GM12878 (cell line): Measurements from ENCODE around the gene GRB10. TPM values are rescaled to one million over a fixed set of nuclear protein-coding genes. Genes with fewer than 3 reads are reported as not detected.

Source experiments
- ATAC-seq: fragments of 200-7000 bp; cut with Tn5 transposase; 3 replicates; pipeline ENCODE4 v1.9.1; 2020; ENCODE audit warnings: mild to moderate bottlenecking, moderate library complexity
- BruUV-seq: library from RNA; stranded (reverse); fragments of 400-500 nt; replicated peaks from 2 replicates; lab custom pipeline; 2021; lab: Mats Ljungman, UMichigan
- CTCF ChIA-PET: fragments of 300-600 bp; sonication (Branson Sonifier 250); formaldehyde crosslinking; extraction: SDS; loops from one replicate; lab custom pipeline; 2021; ENCODE audit warnings: inconsistent platforms; lab: Yijun Ruan, JAX
- POLR2A ChIA-PET: fragments of 350-600 bp; formaldehyde crosslinking; extraction: SDS; loops from one replicate; lab custom pipeline; 2021; ENCODE audit warnings: inconsistent platforms; lab: Charles Lee
- RAD21 ChIA-PET: fragments of 300-600 bp; sonication (Branson Sonifier 250); formaldehyde crosslinking; loops from one replicate; lab custom pipeline; 2023; ENCODE audit warnings: antibody characterized with exemption; ENCODE audit not compliant: unreplicated experiment; lab: Charles Lee
- SMC1A ChIA-PET: fragments of 300-600 bp; sonication (Branson Sonifier 250); formaldehyde crosslinking; loops from one replicate; lab custom pipeline; 2023; ENCODE audit not compliant: unreplicated experiment, uncharacterized antibody; lab: Charles Lee
- DNase-seq: peaks from one replicate; pipeline ENCODE4 v3.0.0-alpha.2; 2011; ENCODE audit warnings: low read depth, low spot score
- FAIRE-seq: peaks from 3 replicates; lab custom pipeline; 2011; peaks lifted over from hg19 to GRCh38; lab: Jason Lieb, UNC
- H2AFZ ChIP-seq: 2 replicates; pipeline ENCODE4 v1.6.0; 2011; ENCODE audit warnings: low read depth, low read length, control low read depth; ENCODE audit not compliant: control insufficient read depth
- H3K27ac ChIP-seq: 2 replicates; pipeline ENCODE4 v1.5.1; 2011; ENCODE audit warnings: control low read depth; ENCODE audit not compliant: control insufficient read depth, insufficient read depth
- H3K27me3 ChIP-seq, 2 experiments: replicated peaks in 1 of 2; 2 replicates each; pipeline versions ENCODE4 v1.6.0 to v1.6.1; 2011; ENCODE audit warnings: low read length in 1 of 2; ENCODE audit not compliant: control insufficient read depth in 2 of 2, insufficient read depth in 2 of 2
- H3K36me3 ChIP-seq, 2 experiments: 2 replicates each; pipeline ENCODE4 v1.5.1; 2011; ENCODE audit warnings: low read length in 1 of 2; ENCODE audit not compliant: control insufficient read depth in 2 of 2, insufficient read depth in 2 of 2
- H3K4me1 ChIP-seq: 2 replicates; pipeline ENCODE4 v1.6.1; 2011; ENCODE audit warnings: mild to moderate bottlenecking, low read length, moderate library complexity, mixed read lengths; ENCODE audit not compliant: control insufficient read depth, insufficient read depth
- H3K4me2 ChIP-seq: 2 replicates; pipeline ENCODE4 v1.6.0; 2011; ENCODE audit warnings: control low read depth; ENCODE audit not compliant: control insufficient read depth, insufficient read depth
- H3K4me3 ChIP-seq: fragments of 200-600 bp; sonication (generic); 2 replicates; pipeline ENCODE4 v1.5.1; 2016
- H3K79me2 ChIP-seq: 2 replicates; pipeline ENCODE4 v1.6.0; 2011; ENCODE audit warnings: low read length; ENCODE audit not compliant: control insufficient read depth, insufficient read depth
- H3K9ac ChIP-seq: 2 replicates; pipeline ENCODE4 v1.8.0; 2011; ENCODE audit warnings: low read length, control low read depth, mixed read lengths; ENCODE audit not compliant: control insufficient read depth, insufficient read depth
- H3K9me3 ChIP-seq: replicated peaks from 3 replicates; pipeline ENCODE4 v1.5.1; 2011; ENCODE audit warnings: mild to moderate bottlenecking, low read length; ENCODE audit not compliant: control insufficient read depth, insufficient read depth
- H4K20me1 ChIP-seq: 2 replicates; pipeline ENCODE4 v1.6.0; 2011; ENCODE audit not compliant: control insufficient read depth, insufficient read depth
- BMI1 ChIP-seq: fragments of 450-650 bp; IDR thresholded peaks from 2 replicates; pipeline ENCODE4 v1.6.1; 2016; ENCODE audit warnings: mild to moderate bottlenecking, moderate library complexity, borderline replicate concordance
- BRCA1 ChIP-seq: IDR thresholded peaks from 2 replicates; pipeline ENCODE4 v1.6.1; 2011; ENCODE audit warnings: low read depth, low read length, improper control_type of control experiment
- CREM ChIP-seq: IDR thresholded peaks from 2 replicates; pipeline ENCODE4 v1.6.1; 2014; ENCODE audit warnings: antibody characterized with exemption, low read depth
- EP300 ChIP-seq, 2 experiments: fragments of 150-350 bp in 1 of 2; IDR thresholded peaks; 2 replicates each; pipeline ENCODE4 v1.6.1; 2011 to 2012; ENCODE audit warnings: low read depth in 2 of 2, low read length in 2 of 2, borderline replicate concordance in 1 of 2, improper control_type of control experiment in 1 of 2, inconsistent platforms in 1 of 2; ENCODE audit not compliant: control insufficient read depth in 1 of 2
- GATAD2B ChIP-seq: fragments of 450-650 bp; conservative IDR thresholded peaks from 2 replicates; pipeline ENCODE4 v1.6.1; 2017; ENCODE audit warnings: low read depth, mild to moderate bottlenecking, moderate library complexity
- HDAC6 ChIP-seq: fragments of 200-600 bp; sonication (generic); IDR thresholded peaks from one replicate; pipeline ENCODE4 v1.8.0; 2017; ENCODE audit warnings: antibody characterized with exemption; ENCODE audit not compliant: unreplicated experiment
- KLF5 ChIP-seq: fragments of 450-650 bp; IDR thresholded peaks from 2 replicates; pipeline ENCODE4 v1.6.1; 2014; ENCODE audit warnings: mild to moderate bottlenecking; ENCODE audit not compliant: partially characterized antibody
- MXI1 ChIP-seq: fragments of 150-350 bp; IDR thresholded peaks from 2 replicates; pipeline ENCODE4 v1.6.1; 2011; ENCODE audit warnings: low read depth, mild to moderate bottlenecking, inconsistent platforms, low read length, improper control_type of control experiment
- POLR2AphosphoS5 ChIP-seq: IDR thresholded peaks from 2 replicates; pipeline ENCODE4 v1.6.1; 2011; ENCODE audit warnings: mild to moderate bottlenecking, low read length, inconsistent platforms
- RAD21 ChIP-seq: IDR thresholded peaks from 2 replicates; pipeline ENCODE4 v1.6.1; 2011; ENCODE audit warnings: mild to moderate bottlenecking, low read depth, low read length, moderate library complexity; ENCODE audit not compliant: insufficient read depth
- SIN3A ChIP-seq: IDR thresholded peaks from 2 replicates; pipeline ENCODE4 v1.6.1; 2012; ENCODE audit warnings: low read depth, low read length, improper control_type of control experiment
- SMC3 ChIP-seq: IDR thresholded peaks from 2 replicates; pipeline ENCODE4 v1.6.1; 2011; ENCODE audit warnings: low read length, improper control_type of control experiment, borderline replicate concordance
- TARDBP ChIP-seq: IDR thresholded peaks from 2 replicates; pipeline ENCODE4 v1.6.1; 2016; ENCODE audit warnings: borderline replicate concordance
- TBL1XR1 ChIP-seq: IDR thresholded peaks from 2 replicates; pipeline ENCODE4 v1.6.1; 2012; ENCODE audit warnings: low read depth, low read length, improper control_type of control experiment
- ZBED1 ChIP-seq: IDR thresholded peaks from 2 replicates; pipeline ENCODE4 v1.6.1; 2016; ENCODE audit warnings: borderline replicate concordance
- ZNF207 ChIP-seq: fragments of 450-650 bp; IDR thresholded peaks from 2 replicates; pipeline ENCODE4 v1.6.1; 2014; ENCODE audit warnings: antibody characterized with exemption, mild to moderate bottlenecking, borderline replicate concordance
- ZNF24 ChIP-seq: fragments of 450-650 bp; IDR thresholded peaks from 2 replicates; pipeline ENCODE4 v1.6.1; 2017; ENCODE audit warnings: antibody characterized with exemption, mild to moderate bottlenecking
- WGBS: methylation state at CpG from one replicate; pipeline ENCODE4 v1.1.6; 2016; ENCODE audit warnings: low lambda C conversion rate; ENCODE audit not compliant: insufficient replicate concordance, insufficient coverage; ENCODE audit errors: missing lambda C conversion rate; 5-methylcytosine and 5-hydroxymethylcytosine counted together
- in situ Hi-C: fragments of 300-500 bp; cut with MboI; formaldehyde crosslinking; loops from 9 replicates; pipeline ENCODE4 v1.14.3; 2018; ENCODE audit warnings: mixed read lengths
- intact Hi-C: fragments of 100-400 bp; cut with micrococcal nuclease; formaldehyde crosslinking; loops from one replicate; pipeline ENCODE4 v1.14.2; 2022; ENCODE audit not compliant: unreplicated experiment
- polyA plus RNA-seq, 11 experiments: library from polyadenylated mRNA; depleted of rRNA in 4 of 11; unstranded in 6 of 11; stranded (reverse) in 5 of 11; fragments of >200 nt; fragmentation: Nextera tagmentation in 4 of 11; fragmentation: Illumina TruSeq in 1 of 11; extraction: Ambion mirVana in 4 of 11; extraction: Trizol in 1 of 11; gene quantifications; 1 replicate in 1 of 11; 2 replicates in 10 of 11; pipeline versions ENCODE4 v1.2.1 to v1.2.3, GENCODE V29; 2011 to 2016; ENCODE audit warnings: inconsistent platforms in 2 of 11, missing spikeins in 2 of 11, low read depth in 1 of 11
- total RNA-seq, 4 experiments: library from RNA; depleted of rRNA in 3 of 4; stranded (reverse); fragments of >200 nt in 3 of 4; fragmentation: Illumina TruSeq in 1 of 4; extraction: Trizol in 1 of 4; gene quantifications; 2 replicates each; pipeline versions ENCODE4 v1.2.1 to v1.2.3, GENCODE V29; 2013 to 2021
- TF ChIP-seq, protein P1 (sequence below): IDR thresholded peaks from 2 replicates; pipeline ENCODE4 v1.6.1; 2011; ENCODE audit warnings: borderline replicate concordance, low read depth, mild to moderate bottlenecking, moderate library complexity, low read length; ENCODE audit not compliant: insufficient read depth, poor library complexity, severe bottlenecking
- TF ChIP-seq, protein P2 (sequence below): fragments of 450-650 bp; formaldehyde crosslinking; IDR thresholded peaks from 2 replicates; pipeline ENCODE4 v1.4.0; 2020; ENCODE audit warnings: mild to moderate bottlenecking, moderate library complexity
- TF ChIP-seq, protein P3 (sequence below): IDR thresholded peaks from 2 replicates; pipeline ENCODE4 v1.6.1; 2011; ENCODE audit warnings: low read depth, mild to moderate bottlenecking, low read length, moderate library complexity, borderline replicate concordance; ENCODE audit errors: extremely low read depth

Gene GRB10
- total and polyA plus RNA-seq, 10 of the 15 experiments (the other 5 are each of a cell fraction or from before 2014, with no cell fraction given): 0.04 to 0.33 TPM; not detected in 8

- ChIA-PET SMC1A (interaction anchor here (0.6 to 3.0 kb wide), 3 partner anchors 24 to 211 kb away, joined by 3 to 14 read pairs (median 3); no protein-coding TSS in a partner anchor), RAD21 (interaction anchor here (0.7 to 2.7 kb wide), 3 partner anchors 260 to 586 kb away, joined by 3 to 8 read pairs (median 3); no protein-coding TSS in a partner anchor), POLR2A (no interaction called here), CTCF (interaction anchor here (1.0 to 1.5 kb wide), 3 partner anchors 211 to 586 kb away, joined by 3 to 10 read pairs (median 6); no protein-coding TSS in a partner anchor)
- no peaks in the 10 kb centered on the region for H3K36me3 ChIP-seq
- in situ Hi-C loops (loop anchor here (5.0 to 10.0 kb wide), 2 partner anchors 211 to 584 kb away; partner anchors contain the start of gene ZPBP), intact Hi-C loops (loop anchor here (2.0 kb wide), 2 partner anchors 64 to 536 kb away; no protein-coding TSS in a partner anchor)
- H3K4me2 ChIP-seq: no peak overlapping the region
- H3K27me3 ChIP-seq: peaks cover 4 to 10% of the 10 kb centered on the region in 2 experiments; a peak in 3 of 4 replicates
- 44% methylated on average over 7 of the region's 7 CpGs for WGBS
- ATAC-seq (no peak), DNase-seq (no peak), FAIRE-seq (no peak)
- BruUV-seq: no TSS peak
- H2AFZ ChIP-seq: no peak overlapping the region
- TF ChIP-seq, protein P1, sequence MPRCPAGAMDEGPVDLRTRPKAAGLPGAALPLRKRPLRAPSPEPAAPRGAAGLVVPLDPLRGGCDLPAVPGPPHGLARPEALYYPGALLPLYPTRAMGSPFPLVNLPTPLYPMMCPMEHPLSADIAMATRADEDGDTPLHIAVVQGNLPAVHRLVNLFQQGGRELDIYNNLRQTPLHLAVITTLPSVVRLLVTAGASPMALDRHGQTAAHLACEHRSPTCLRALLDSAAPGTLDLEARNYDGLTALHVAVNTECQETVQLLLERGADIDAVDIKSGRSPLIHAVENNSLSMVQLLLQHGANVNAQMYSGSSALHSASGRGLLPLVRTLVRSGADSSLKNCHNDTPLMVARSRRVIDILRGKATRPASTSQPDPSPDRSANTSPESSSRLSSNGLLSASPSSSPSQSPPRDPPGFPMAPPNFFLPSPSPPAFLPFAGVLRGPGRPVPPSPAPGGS: no peak
- TF ChIP-seq EP300 (IDR thresholded peaks at IDR 0.05; ENCODE audit: borderline replicate concordance in 1 of 2, control insufficient read depth in 1 of 2, low read depth in 2 of 2, low read length in 2 of 2) (no peak), ZNF207 (no peak), ZNF24 (no peak), POLR2AphosphoS5 (no peak), HDAC6 (no peak), KLF5 (no peak), BMI1 (no peak), TBL1XR1 (no peak), BRCA1 (no peak), SIN3A (no peak), CREM (no peak), ZBED1 (no peak), GATAD2B (no peak), TARDBP (no peak), RAD21 (no peak), MXI1 (no peak), SMC3 (no peak)
- TF ChIP-seq, protein P2, sequence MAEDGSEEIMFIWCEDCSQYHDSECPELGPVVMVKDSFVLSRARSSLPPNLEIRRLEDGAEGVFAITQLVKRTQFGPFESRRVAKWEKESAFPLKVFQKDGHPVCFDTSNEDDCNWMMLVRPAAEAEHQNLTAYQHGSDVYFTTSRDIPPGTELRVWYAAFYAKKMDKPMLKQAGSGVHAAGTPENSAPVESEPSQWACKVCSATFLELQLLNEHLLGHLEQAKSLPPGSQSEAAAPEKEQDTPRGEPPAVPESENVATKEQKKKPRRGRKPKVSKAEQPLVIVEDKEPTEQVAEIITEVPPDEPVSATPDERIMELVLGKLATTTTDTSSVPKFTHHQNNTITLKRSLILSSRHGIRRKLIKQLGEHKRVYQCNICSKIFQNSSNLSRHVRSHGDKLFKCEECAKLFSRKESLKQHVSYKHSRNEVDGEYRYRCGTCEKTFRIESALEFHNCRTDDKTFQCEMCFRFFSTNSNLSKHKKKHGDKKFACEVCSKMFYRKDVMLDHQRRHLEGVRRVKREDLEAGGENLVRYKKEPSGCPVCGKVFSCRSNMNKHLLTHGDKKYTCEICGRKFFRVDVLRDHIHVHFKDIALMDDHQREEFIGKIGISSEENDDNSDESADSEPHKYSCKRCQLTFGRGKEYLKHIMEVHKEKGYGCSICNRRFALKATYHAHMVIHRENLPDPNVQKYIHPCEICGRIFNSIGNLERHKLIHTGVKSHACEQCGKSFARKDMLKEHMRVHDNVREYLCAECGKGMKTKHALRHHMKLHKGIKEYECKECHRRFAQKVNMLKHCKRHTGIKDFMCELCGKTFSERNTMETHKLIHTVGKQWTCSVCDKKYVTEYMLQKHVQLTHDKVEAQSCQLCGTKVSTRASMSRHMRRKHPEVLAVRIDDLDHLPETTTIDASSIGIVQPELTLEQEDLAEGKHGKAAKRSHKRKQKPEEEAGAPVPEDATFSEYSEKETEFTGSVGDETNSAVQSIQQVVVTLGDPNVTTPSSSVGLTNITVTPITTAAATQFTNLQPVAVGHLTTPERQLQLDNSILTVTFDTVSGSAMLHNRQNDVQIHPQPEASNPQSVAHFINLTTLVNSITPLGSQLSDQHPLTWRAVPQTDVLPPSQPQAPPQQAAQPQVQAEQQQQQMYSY (CRISPR knock-in tag): no peak
- TF ChIP-seq, protein P3, sequence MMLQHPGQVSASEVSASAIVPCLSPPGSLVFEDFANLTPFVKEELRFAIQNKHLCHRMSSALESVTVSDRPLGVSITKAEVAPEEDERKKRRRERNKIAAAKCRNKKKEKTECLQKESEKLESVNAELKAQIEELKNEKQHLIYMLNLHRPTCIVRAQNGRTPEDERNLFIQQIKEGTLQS: no peak
- no peak overlapping the region for H3K27ac ChIP-seq
- H3K79me2 ChIP-seq: no peaks in the 10 kb centered on the region
- H4K20me1 ChIP-seq: no peaks in the 10 kb centered on the region
- H3K9me3 ChIP-seq: no peaks in the 10 kb centered on the region
- no peak overlapping the region for H3K4me3 ChIP-seq
- H3K9ac ChIP-seq: no peak overlapping the region
- no peaks in the 10 kb centered on the region for H3K4me1 ChIP-seq
Observed at GRCh38 chr7:50678586-50678985, 104.1 kb downstream of the GRB10 start.
